Epithelial cell of esophagus (primary cell): ENCODE results near the gene TAF5L.

Source experiments
- DNase-seq: peaks from one replicate; pipeline ENCODE4 v3.0.0; 2010; ENCODE audit warnings: low read depth
- H3K4me3 ChIP-seq: 2 replicates; pipeline ENCODE4 v1.5.1; 2011; ENCODE audit warnings: mild to moderate bottlenecking, low read length, control low read depth
- CTCF ChIP-seq: IDR thresholded peaks from 2 replicates; pipeline ENCODE4 v1.5.1; 2011; ENCODE audit warnings: low read depth, mild to moderate bottlenecking, low read length, control low read depth, inconsistent platforms; ENCODE audit not compliant: insufficient read depth; ENCODE audit errors: missing control alignments

TAF5L gene

DNA sequence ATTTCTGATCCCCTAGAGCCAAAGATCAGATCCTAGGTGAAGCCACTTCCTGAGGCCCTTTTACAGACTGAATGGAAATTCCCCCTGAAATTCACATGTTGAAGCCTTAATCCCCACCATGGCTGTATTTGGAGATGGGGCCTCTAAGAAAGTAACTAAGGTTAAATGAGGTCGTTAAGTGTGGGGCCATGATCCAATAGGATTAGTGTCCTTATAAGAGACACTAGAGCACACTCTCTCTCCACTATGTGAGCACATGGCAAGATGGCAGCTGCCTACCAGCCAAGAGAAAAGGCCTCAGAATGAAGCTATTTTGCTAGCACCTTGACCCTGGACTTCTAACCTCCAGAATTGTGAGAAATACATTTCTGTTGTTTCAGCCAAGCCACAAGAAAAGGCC lies 81.3 kb downstream of the TAF5L start:
- no peak for DNase-seq
- no peak for TF ChIP-seq CTCF
- H3K4me3 ChIP-seq: no peak overlapping the region
